H1 (cell line): ENCODE data around the gene KCNE1. TPM values are rescaled to one million over a fixed set of nuclear protein-coding genes. Genes with fewer than 3 reads are reported as not detected.
A peak's percentile ranks its signal among the peaks of the same experiment; 100 is the strongest.

ENCODE experiments used
- CTCF ChIA-PET: fragments of 300-600 bp; sonication (Branson Sonifier 250); formaldehyde crosslinking; loops from one replicate; lab custom pipeline; 2021; ENCODE audit not compliant: partially characterized antibody; lab: Charles Lee
- POLR2A ChIA-PET: fragments of 300-600 bp; sonication (Branson Sonifier 250); formaldehyde crosslinking; loops from one replicate; lab custom pipeline; 2021; ENCODE audit warnings: inconsistent platforms; ENCODE audit not compliant: partially characterized antibody; lab: Charles Lee
- DNase-seq, 2 experiments: peaks; one replicate each; pipeline versions ENCODE4 v3.0.0 to v3.0.0-alpha.2; 2010 to 2022; ENCODE audit warnings: low spot score in 2 of 2, low read depth in 1 of 2, mixed read lengths in 1 of 2
- FAIRE-seq: peaks from 2 replicates; lab custom pipeline; 2011; peaks lifted over from hg19 to GRCh38; lab: Jason Lieb, UNC
- H2AFZ ChIP-seq: 2 replicates; pipeline ENCODE4 v1.8.1; 2012; ENCODE audit warnings: low read length, inconsistent platforms
- H2AK5ac ChIP-seq: 2 replicates; pipeline ENCODE4 v1.6.1; 2013; ENCODE audit warnings: low read depth, low read length
- H2BK120ac ChIP-seq: replicated peaks from 2 replicates; pipeline ENCODE3; 2013; ENCODE audit warnings: low read depth, low read length, inconsistent platforms
- H2BK12ac ChIP-seq: 2 replicates; pipeline ENCODE4 v1.6.1; 2013; ENCODE audit warnings: low read depth, low read length
- H2BK15ac ChIP-seq: 2 replicates; pipeline ENCODE4 v1.6.1; 2013; ENCODE audit warnings: low read length
- H2BK20ac ChIP-seq: 2 replicates; pipeline ENCODE4 v1.6.1; 2013; ENCODE audit warnings: low read length
- H2BK5ac ChIP-seq: 2 replicates; pipeline ENCODE4 v1.6.1; 2013; ENCODE audit warnings: low read depth, low read length
- H3K14ac ChIP-seq: 2 replicates; pipeline ENCODE4 v1.6.1; 2013; ENCODE audit warnings: inconsistent platforms; ENCODE audit not compliant: insufficient read length
- H3K18ac ChIP-seq: 2 replicates; pipeline ENCODE4 v1.6.1; 2013; ENCODE audit warnings: low read length; ENCODE audit errors: extremely low read depth
- H3K23ac ChIP-seq: 2 replicates; pipeline ENCODE4 v1.6.1; 2013; ENCODE audit warnings: inconsistent platforms; ENCODE audit not compliant: insufficient read length
- H3K23me2 ChIP-seq: 2 replicates; pipeline ENCODE4 v1.6.1; 2013; ENCODE audit warnings: low read depth, low read length
- H3K27ac ChIP-seq: 2 replicates; pipeline ENCODE4 v1.6.1; 2011; ENCODE audit warnings: low read depth, low read length, inconsistent platforms
- H3K27me3 ChIP-seq, 4 experiments: replicated peaks in 1 of 4; 1 replicate in 1 of 4; 2 replicates in 3 of 4; pipeline versions ENCODE4 v1.6.1 to v1.8.1; 2011 to 2013; ENCODE audit warnings: low read length in 3 of 4, mild to moderate bottlenecking in 3 of 4, inconsistent platforms in 2 of 4, mixed read lengths in 2 of 4, moderate library complexity in 1 of 4; ENCODE audit not compliant: control insufficient read depth in 3 of 4, insufficient read depth in 3 of 4; ENCODE audit errors: extremely low read depth in 1 of 4
- H3K36me3 ChIP-seq, 4 experiments: 2 replicates each; pipeline versions ENCODE4 v1.6.1 to v1.8.1; 2011 to 2013; ENCODE audit warnings: mild to moderate bottlenecking in 4 of 4, low read length in 3 of 4, moderate library complexity in 2 of 4, control low read depth in 1 of 4, inconsistent platforms in 1 of 4; ENCODE audit not compliant: insufficient read depth in 4 of 4, control insufficient read depth in 2 of 4
- H3K4ac ChIP-seq: replicated peaks from 2 replicates; pipeline ENCODE3; 2013; ENCODE audit warnings: low read length, low read depth, mixed read lengths, inconsistent platforms; ENCODE audit not compliant: insufficient read length
- H3K4me1 ChIP-seq, 4 experiments: replicated peaks in 1 of 4; 1 replicate in 1 of 4; 2 replicates in 3 of 4; pipeline versions ENCODE4 v1.6.1 to v1.8.1; 2011 to 2013; ENCODE audit warnings: low read length in 3 of 4, inconsistent platforms in 2 of 4, mixed read lengths in 1 of 4; ENCODE audit not compliant: insufficient read depth in 4 of 4, control insufficient read depth in 3 of 4
- H3K4me2 ChIP-seq, 2 experiments: 2 replicates each; pipeline versions ENCODE4 v1.6.1 to v1.8.1; 2011 to 2013; ENCODE audit warnings: low read depth in 2 of 2, low read length in 2 of 2, control low read depth in 1 of 2, inconsistent platforms in 1 of 2, mild to moderate bottlenecking in 1 of 2; ENCODE audit not compliant: insufficient read depth in 1 of 2
- H3K4me3 ChIP-seq, 4 experiments: fragments of 200-600, 300-600 bp in 1 of 4; sonication (generic), shearing (Covaris generic), sonication (Bioruptor Twin) in 1 of 4; 2 replicates each; pipeline versions ENCODE4 v1.5.1 to v1.8.1; 2011 to 2016; ENCODE audit warnings: low read length in 4 of 4, low read depth in 3 of 4, control low read depth in 2 of 4, inconsistent platforms in 2 of 4, mild to moderate bottlenecking in 2 of 4, mixed read lengths in 1 of 4, moderate library complexity in 1 of 4; ENCODE audit not compliant: insufficient read depth in 2 of 4; ENCODE audit errors: extremely low read depth in 1 of 4
- H3K56ac ChIP-seq: replicated peaks from 2 replicates; pipeline ENCODE3; 2013; ENCODE audit warnings: low read depth, mild to moderate bottlenecking, mixed read lengths, low read length, inconsistent platforms; ENCODE audit not compliant: insufficient read length
- H3K79me1 ChIP-seq: 2 replicates; pipeline ENCODE4 v1.6.1; 2013; ENCODE audit warnings: low read depth, low read length, control low read depth
- H3K79me2 ChIP-seq, 2 experiments: 2 replicates each; pipeline versions ENCODE4 v1.6.1 to v1.8.1; 2012 to 2013; ENCODE audit warnings: low read length in 2 of 2, mild to moderate bottlenecking in 2 of 2, inconsistent platforms in 1 of 2; ENCODE audit not compliant: insufficient read depth in 2 of 2, control insufficient read depth in 1 of 2
- H3K9ac ChIP-seq, 4 experiments: replicated peaks in 1 of 4; 1 replicate in 1 of 4; 2 replicates in 3 of 4; pipeline versions ENCODE4 v1.6.1 to v1.8.1; 2011 to 2013; ENCODE audit warnings: low read depth in 3 of 4, low read length in 3 of 4, control low read depth in 2 of 4, mild to moderate bottlenecking in 2 of 4, moderate library complexity in 2 of 4, inconsistent platforms in 1 of 4; ENCODE audit errors: extremely low read depth in 1 of 4
- H3K9me3 ChIP-seq, 2 experiments: 2 replicates each; pipeline versions ENCODE4 v1.6.1 to v1.8.1; 2012 to 2013; ENCODE audit warnings: mild to moderate bottlenecking in 2 of 2, moderate library complexity in 2 of 2, control low read depth in 1 of 2, inconsistent platforms in 1 of 2, low read depth in 1 of 2, low read length in 1 of 2, mixed read lengths in 1 of 2; ENCODE audit not compliant: insufficient read depth in 2 of 2
- H4K20me1 ChIP-seq, 2 experiments: replicated peaks in 1 of 2; 2 replicates each; pipeline versions ENCODE3 to v1.8.1; 2011 to 2013; ENCODE audit warnings: inconsistent platforms in 2 of 2, low read length in 2 of 2, mild to moderate bottlenecking in 1 of 2; ENCODE audit not compliant: insufficient read depth in 2 of 2, control insufficient read depth in 1 of 2
- H4K5ac ChIP-seq: 2 replicates; pipeline ENCODE4 v1.6.1; 2013; ENCODE audit warnings: low read length, low read depth, mixed read lengths, inconsistent platforms; ENCODE audit not compliant: insufficient read length
- H4K8ac ChIP-seq: 2 replicates; pipeline ENCODE4 v1.8.0; 2013; ENCODE audit warnings: mild to moderate bottlenecking, moderate library complexity, low read length, inconsistent platforms; ENCODE audit not compliant: insufficient read depth; ENCODE audit errors: extremely low read depth
- H4K91ac ChIP-seq: replicated peaks from 2 replicates; pipeline ENCODE3; 2013; ENCODE audit warnings: low read length, mixed read lengths, inconsistent platforms; ENCODE audit not compliant: insufficient read length
- BACH1 ChIP-seq: IDR thresholded peaks from 2 replicates; pipeline ENCODE4 v1.6.1; 2012; ENCODE audit warnings: low read length, improper control_type of control experiment
- CEBPB ChIP-seq: IDR thresholded peaks from 2 replicates; pipeline ENCODE4 v1.6.1; 2012; ENCODE audit warnings: low read depth, low read length
- CHD1 ChIP-seq: IDR thresholded peaks from 2 replicates; pipeline ENCODE4 v1.6.1; 2012; ENCODE audit warnings: low read depth, low read length, improper control_type of control experiment
- CHD2 ChIP-seq: IDR thresholded peaks from 2 replicates; pipeline ENCODE4 v1.6.1; 2012; ENCODE audit warnings: low read length, improper control_type of control experiment
- CTBP2 ChIP-seq: IDR thresholded peaks from 2 replicates; pipeline ENCODE4 v1.7.0; 2011; ENCODE audit warnings: borderline replicate concordance, mild to moderate bottlenecking, moderate library complexity, mixed read lengths, low read length; ENCODE audit not compliant: insufficient read depth, insufficient read length
- FOSL1 ChIP-seq: IDR thresholded peaks from 2 replicates; pipeline ENCODE4 v1.6.1; 2011; ENCODE audit warnings: mild to moderate bottlenecking, low read depth, low read length, moderate library complexity; ENCODE audit not compliant: insufficient read depth
- KDM1A ChIP-seq: fragments of 200-600, 300-600 bp; sonication (generic); IDR thresholded peaks from 2 replicates; pipeline ENCODE4 v1.7.1; 2016; ENCODE audit warnings: mild to moderate bottlenecking, low read length, borderline replicate concordance
- SP1 ChIP-seq: IDR thresholded peaks from 2 replicates; pipeline ENCODE4 v1.6.1; 2011; ENCODE audit warnings: low read depth, low read length
- TBP ChIP-seq: IDR thresholded peaks from 2 replicates; pipeline ENCODE4 v1.6.1; 2011; ENCODE audit warnings: low read depth, low read length, improper control_type of control experiment
- TCF12 ChIP-seq: IDR thresholded peaks from 2 replicates; pipeline ENCODE4 v1.6.1; 2011; ENCODE audit warnings: low read depth, mild to moderate bottlenecking, low read length
- TEAD4 ChIP-seq: IDR thresholded peaks from 2 replicates; pipeline ENCODE4 v1.6.1; 2012; ENCODE audit warnings: low read depth, low read length, inconsistent platforms, mixed read lengths
- YY1 ChIP-seq: IDR thresholded peaks from 2 replicates; pipeline ENCODE4 v1.6.1; 2011; ENCODE audit warnings: low read depth, mild to moderate bottlenecking, low read length
- WGBS, 2 experiments: shearing (Covaris generic) in 1 of 2; methylation state at CpG; one replicate each; pipeline versions ENCODE4 v1.1.6 to v1.1.7; 2013 to 2015; ENCODE audit warnings: low lambda C conversion rate in 2 of 2, mixed read lengths in 2 of 2, inconsistent platforms in 1 of 2, low coverage in 1 of 2, missing lambda C conversion rate in 1 of 2; ENCODE audit not compliant: insufficient replicate concordance in 2 of 2, insufficient coverage in 1 of 2, insufficient read length in 1 of 2; ENCODE audit errors: extremely low coverage in 1 of 2, missing lambda C conversion rate in 1 of 2; 5-methylcytosine and 5-hydroxymethylcytosine counted together
- polyA plus RNA-seq, 7 experiments: library from polyadenylated mRNA; depleted of rRNA in 3 of 7; stranded (reverse) in 5 of 7; unstranded in 2 of 7; fragments of >200 nt in 5 of 7; fragments of 200-250 nt in 2 of 7; gene quantifications; 1 replicate in 5 of 7; 2 replicates in 1 of 7; 4 replicates in 1 of 7; pipeline versions ENCODE4 v1.2.1 to v1.2.3, GENCODE V29; 2011 to 2013; ENCODE audit warnings: missing spikeins in 2 of 7, mixed read lengths in 2 of 7
- total RNA-seq: library from RNA; stranded (reverse); fragmentation: NEBNext Ultra II Directional; extraction: Animal tissue kit (Norgen Biotek cat#: 25700); gene quantifications from 2 replicates; pipeline ENCODE4 v1.2.1, GENCODE V29; 2021

The KCNE1 gene
- total and polyA plus RNA-seq, 2 of the 8 experiments (the other 6 are each of a cell fraction or from before 2014, with no cell fraction given): 0.08 to 0.28 TPM

DNA sequence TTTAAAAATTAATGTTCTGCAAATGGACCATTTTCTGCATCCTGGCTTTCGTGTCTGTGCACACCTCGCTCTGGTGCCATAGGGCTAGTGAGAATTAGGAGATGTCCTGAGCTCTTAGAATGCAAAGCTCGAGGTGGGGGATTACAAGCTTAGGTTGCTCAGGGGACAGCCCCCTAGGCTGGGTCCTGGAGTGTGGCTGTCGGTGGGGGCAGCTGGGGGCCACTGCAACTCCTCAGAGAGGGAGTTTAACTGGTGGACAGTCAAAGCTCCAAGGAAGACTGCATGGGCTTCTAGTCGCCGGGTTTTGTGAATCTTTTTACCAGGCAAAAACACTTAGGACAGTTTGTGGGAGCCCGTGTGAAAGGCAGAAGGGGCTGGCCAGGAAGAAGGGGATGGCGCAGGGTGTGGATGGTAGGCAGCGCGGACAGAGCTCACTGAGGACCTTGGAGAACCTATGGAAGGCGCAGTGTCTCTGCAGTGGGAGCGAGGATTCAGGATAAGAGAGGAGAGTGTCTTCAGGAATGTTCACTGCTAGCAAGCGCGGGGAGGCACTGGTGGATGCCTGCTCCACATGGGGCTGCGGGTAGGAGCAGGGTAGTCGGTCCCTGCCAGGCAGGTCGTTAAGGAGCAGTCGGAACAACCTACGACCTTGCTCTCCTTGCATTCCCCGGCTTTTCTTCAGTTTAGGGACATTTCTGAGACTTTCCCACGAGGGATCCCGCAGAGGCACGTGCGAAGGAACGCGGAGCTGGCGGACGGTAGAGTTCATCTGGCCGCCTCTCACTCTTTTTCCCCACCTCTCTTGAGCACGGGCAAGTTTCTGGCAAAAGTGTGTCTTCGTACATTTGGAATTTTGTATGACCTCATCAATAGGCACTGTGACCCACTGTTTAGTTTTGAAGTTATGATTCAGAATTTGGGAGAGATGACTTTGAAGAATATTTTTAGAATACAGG, 12.9 kb upstream of the KCNE1 start:
- Histone ChIP-seq H2BK120ac (no peak overlapping the region), H3K79me2 (no peaks in the 10 kb centered on the region), H3K9ac (peak overlapping the region in 3 of 4 experiments; percentile 20 to 47 (median 29); a peak in 3 of 7 replicates), H3K23me2 (no peaks in the 10 kb centered on the region), H3K27ac (no peak overlapping the region), H4K91ac (peak overlapping the region; percentile 8), H4K5ac (no peak overlapping the region), H2BK12ac (peak overlapping the region; percentile 72; the same call in 1 of the 2 replicates), H3K56ac (no peak overlapping the region), H2AK5ac (no peak overlapping the region; the same call in 1 of the 2 replicates), H2BK15ac (no peak overlapping the region), H4K20me1 (no peaks in the 10 kb centered on the region), H2BK20ac (no peak overlapping the region), H3K23ac (no peak overlapping the region), H3K36me3 (no peaks in the 10 kb centered on the region), H3K9me3 (no peaks in the 10 kb centered on the region), H2AFZ (peak overlapping the region; percentile 44), H3K4ac (no peak overlapping the region), H3K14ac (no peak overlapping the region), H2BK5ac (no peak overlapping the region), H3K79me1 (no peaks in the 10 kb centered on the region), H4K8ac (peak overlapping the region; percentile 87), H3K27me3 (no peaks in the 10 kb centered on the region; a peak in 2 of 7 replicates), H3K4me2 (peak overlapping the region; percentile 56 to 58), H3K4me3 (peak overlapping the region in 3 of 4 experiments; percentile 4 to 38 (median 15); a peak in 5 of 8 replicates), H3K4me1 (peaks cover 8 to 20% (median 15%) of the 10 kb centered on the region in 4 experiments), H3K18ac (peak overlapping the region; percentile 10; the same call in 1 of the 2 replicates)
- FAIRE-seq (no peak), DNase-seq (peak in 1 of 2 experiments; percentile 71)
- 34% methylated on average over 31 of the region's 31 CpGs; no CpG with 5 or more reads in 1 of the 2 experiments for WGBS, 2 experiments
- ChIA-PET CTCF (interaction anchor here (0.6 to 2.8 kb wide), 11 partner anchors 10 to 78 kb away, joined by 3 to 15 read pairs (median 4); no protein-coding TSS in a partner anchor), POLR2A (interaction anchor here (0.7 to 1.5 kb wide), 2 partner anchors 20 to 76 kb away, joined by 3 to 5 read pairs; no protein-coding TSS in a partner anchor)
- TF ChIP-seq YY1 (0 out of 2 replicates have a peak, but pooled peaks have one; percentile 23), CTBP2 (no peak), TCF12 (no peak), BACH1 (no peak), KDM1A (no peak), TBP (no peak), CHD2 (no peak), CHD1 (no peak), CEBPB (no peak), FOSL1 (no peak), TEAD4 (peak; percentile 80), SP1 (peak; percentile 34; the same call in 1 of the 2 replicates)
